H1 (cell line): ENCODE results near the gene CAVIN2. TPM values are rescaled to one million over a fixed set of nuclear protein-coding genes. Genes with fewer than 3 reads are reported as not detected.

Experiments used
- RXRA ChIP-seq: IDR thresholded peaks from 2 replicates; pipeline ENCODE4 v1.6.1; 2011; ENCODE audit warnings: low read depth, mild to moderate bottlenecking, low read length, moderate library complexity; ENCODE audit not compliant: insufficient read depth
- polyA plus RNA-seq, 7 experiments: library from polyadenylated mRNA; depleted of rRNA in 3 of 7; stranded (reverse) in 5 of 7; unstranded in 2 of 7; fragments of >200 nt in 5 of 7; fragments of 200-250 nt in 2 of 7; gene quantifications; 1 replicate in 5 of 7; 2 replicates in 1 of 7; 4 replicates in 1 of 7; pipeline versions ENCODE4 v1.2.1 to v1.2.3, GENCODE V29; 2011 to 2013; ENCODE audit warnings: missing spikeins in 2 of 7, mixed read lengths in 2 of 7
- total RNA-seq: library from RNA; stranded (reverse); fragmentation: NEBNext Ultra II Directional; extraction: Animal tissue kit (Norgen Biotek cat#: 25700); gene quantifications from 2 replicates; pipeline ENCODE4 v1.2.1, GENCODE V29; 2021

The CAVIN2 gene
- total and polyA plus RNA-seq, 2 of the 8 experiments (the other 6 are each of a cell fraction or from before 2014, with no cell fraction given): 0.03 TPM; not detected in 1

GRCh38 chr2:191845876-191846514, 893 bp downstream of the CAVIN2 start (continued):
- no peak for TF ChIP-seq RXRA
- TF ChIP-seq, all 59 proteins: peak for 0
